Measurements from ENCODE around the gene LRP11.
"Not testable (repeated sequence)": the region's sequence is repeated elsewhere in the genome, so short reads cannot be mapped to it uniquely, and the experiment has no call there.

The LRP11 gene

GRCh38 chr6:149852180-149852579 lies 12.0 kb downstream of the LRP11 start:
- Histone ChIP-seq H3K9me3 (no peaks in the 10 kb centered on the region), H3K27ac (no peak overlapping the region), H4K20me1 (peaks cover 10% of the 10 kb centered on the region; the same call in 1 of the 2 replicates), H3K9ac (no peak overlapping the region), H3K27me3 (no peaks in the 10 kb centered on the region), H3K4me2 (peak overlapping the region; percentile 59), H3K4me3 (no peak overlapping the region), H3K36me3 (no peaks in the 10 kb centered on the region), H3K4me1 (peaks cover 13% of the 10 kb centered on the region)
- TF ChIP-seq Cebpa-rat (IDR thresholded peaks at IDR 0.05): no peak

GRCh38 chr6:149851461-149852110 lies 12.6 kb downstream of the LRP11 start:
- Histone ChIP-seq H3K27me3 (no peaks in the 10 kb centered on the region), H3K9me3 (no peaks in the 10 kb centered on the region), H3K36me3 (no peaks in the 10 kb centered on the region), H3K4me1 (peaks cover 13% of the 10 kb centered on the region), H3K27ac (no peak overlapping the region), H3K4me3 (no peak overlapping the region), H4K20me1 (peaks cover 4% of the 10 kb centered on the region; the same call in 1 of the 2 replicates), H3K9ac (no peak overlapping the region), H3K4me2 (peak overlapping the region; percentile 59)
- no peak for TF ChIP-seq Cebpa-rat (IDR thresholded peaks at IDR 0.05)

GRCh38 chr6:149848343-149848742 lies 15.8 kb downstream of the LRP11 start:
- not testable (repeated sequence) for H3K9me3 ChIP-seq, H4K20me1 ChIP-seq, H3K4me2 ChIP-seq, H3K4me3 ChIP-seq, H3K27ac ChIP-seq, H3K36me3 ChIP-seq, H3K9ac ChIP-seq, H3K27me3 ChIP-seq
- peaks cover 13% of the 10 kb centered on the region for H3K4me1 ChIP-seq

- Histone ChIP-seq H4K20me1 (no peaks in the 10 kb centered on the region), H3K27ac (no peak overlapping the region), H3K9ac (no peak overlapping the region), H3K36me3 (no peaks in the 10 kb centered on the region), H3K4me1 (peaks cover 12% of the 10 kb centered on the region), H3K27me3 (no peaks in the 10 kb centered on the region), H3K9me3 (no peaks in the 10 kb centered on the region), H3K4me2 (no peak overlapping the region), H3K4me3 (no peak overlapping the region)
- no peak for TF ChIP-seq Cebpa-rat (IDR thresholded peaks at IDR 0.05)
These were observed 16.3 kb downstream of the LRP11 start for GRCh38 chr6:149847939-149848267.

GRCh38 chr6:149846321-149846720 lies 17.8 kb downstream of the LRP11 start:
- Histone ChIP-seq H3K4me3 (no peak overlapping the region), H3K36me3 (no peaks in the 10 kb centered on the region; the same call in 1 of the 2 replicates), H3K27ac (no peak overlapping the region), H4K20me1 (no peaks in the 10 kb centered on the region), H3K9ac (no peak overlapping the region), H3K27me3 (no peaks in the 10 kb centered on the region), H3K4me1 (no peaks in the 10 kb centered on the region), H3K4me2 (no peak overlapping the region), H3K9me3 (no peaks in the 10 kb centered on the region)
- TF ChIP-seq Cebpa-rat (IDR thresholded peaks at IDR 0.05): no peak

- H3K27ac ChIP-seq: no peak overlapping the region
- no peak overlapping the region for H3K4me3 ChIP-seq
- H3K4me2 ChIP-seq: no peak overlapping the region
- H3K36me3 ChIP-seq: no peaks in the 10 kb centered on the region; the same call in 1 of the 2 replicates
- H3K4me1 ChIP-seq: no peaks in the 10 kb centered on the region
- H3K27me3 ChIP-seq: no peaks in the 10 kb centered on the region
- TF ChIP-seq Cebpa-rat (IDR thresholded peaks at IDR 0.05): no peak
- no peaks in the 10 kb centered on the region for H3K9me3 ChIP-seq
- no peaks in the 10 kb centered on the region; the same call in 1 of the 2 replicates for H4K20me1 ChIP-seq
- no peak overlapping the region for H3K9ac ChIP-seq
These were observed 18.6 kb downstream of the LRP11 start for GRCh38 chr6:149845549-149845948.

GRCh38 chr6:149844480-149844879 lies 19.7 kb downstream of the LRP11 start:
- Histone ChIP-seq H3K9me3 (no peaks in the 10 kb centered on the region), H3K4me1 (no peaks in the 10 kb centered on the region), H3K27ac (no peak overlapping the region), H3K9ac (no peak overlapping the region), H4K20me1 (no peaks in the 10 kb centered on the region; the same call in 1 of the 2 replicates), H3K4me2 (no peak overlapping the region), H3K27me3 (no peaks in the 10 kb centered on the region), H3K36me3 (no peaks in the 10 kb centered on the region; the same call in 1 of the 2 replicates), H3K4me3 (no peak overlapping the region)
- TF ChIP-seq Cebpa-rat (IDR thresholded peaks at IDR 0.05): no peak

- H3K27me3 ChIP-seq, H3K36me3 ChIP-seq: not testable (repeated sequence)
These were observed 20.1 kb downstream of the LRP11 start for GRCh38 chr6:149844036-149844435.

GRCh38 chr6:149843051-149843633 lies 21.0 kb downstream of the LRP11 start:
- no peaks in the 10 kb centered on the region for H3K4me1 ChIP-seq
- TF ChIP-seq Cebpa-rat (IDR thresholded peaks at IDR 0.05): no peak
- H3K27ac ChIP-seq: no peak overlapping the region
- no peaks in the 10 kb centered on the region for H3K27me3 ChIP-seq
- H3K9ac ChIP-seq: no peak overlapping the region
- H3K9me3 ChIP-seq: no peaks in the 10 kb centered on the region
- H3K4me3 ChIP-seq: no peak overlapping the region
- H4K20me1 ChIP-seq: no peaks in the 10 kb centered on the region; the same call in 1 of the 2 replicates
- H3K4me2 ChIP-seq: no peak overlapping the region
- no peaks in the 10 kb centered on the region; the same call in 1 of the 2 replicates for H3K36me3 ChIP-seq

More at GRCh38 chr6:149844036-149844435, 20.1 kb downstream of the LRP11 start:
- H4K20me1 ChIP-seq, H3K4me3 ChIP-seq, H3K27ac ChIP-seq, H3K9me3 ChIP-seq, H3K9ac ChIP-seq, H3K4me1 ChIP-seq, H3K4me2 ChIP-seq: not testable (repeated sequence)

- H4K20me1 ChIP-seq: no peaks in the 10 kb centered on the region; the same call in 1 of the 2 replicates
- H3K9ac ChIP-seq: no peak overlapping the region
- H3K4me2 ChIP-seq: no peak overlapping the region
- H3K27ac ChIP-seq: no peak overlapping the region
- no peak overlapping the region for H3K4me3 ChIP-seq
- no peaks in the 10 kb centered on the region for H3K9me3 ChIP-seq
- H3K27me3 ChIP-seq: no peaks in the 10 kb centered on the region
- TF ChIP-seq Cebpa-rat (IDR thresholded peaks at IDR 0.05): no peak
- H3K36me3 ChIP-seq: no peaks in the 10 kb centered on the region; the same call in 1 of the 2 replicates
- H3K4me1 ChIP-seq: no peaks in the 10 kb centered on the region
These were observed 21.8 kb downstream of the LRP11 start for GRCh38 chr6:149842331-149842730.

Measured in BLaER1 (cell line).